Mammary epithelial cell (primary cell): ENCODE measurements around the gene HTR4.

Experiments used
- CTCF ChIP-seq, 2 donors: IDR thresholded peaks in 1 of 2; conservative IDR thresholded peaks in 1 of 2; 2 replicates each; pipeline ENCODE4 v1.5.1; 2011 to 2012; ENCODE audit warnings: inconsistent platforms in 2 of 2, low read length in 2 of 2, mild to moderate bottlenecking in 2 of 2, control low read depth in 1 of 2, low read depth in 1 of 2; ENCODE audit not compliant: insufficient read depth in 1 of 2; ENCODE audit errors: extremely low read depth in 1 of 2
- EZH2 ChIP-seq: IDR thresholded peaks from 2 replicates; pipeline ENCODE4 v1.6.1; 2012; ENCODE audit warnings: low read length, inconsistent platforms, borderline replicate concordance

- TF ChIP-seq CTCF (conservative IDR thresholded peaks at IDR 0.05 in 1 of 2, IDR thresholded peaks at IDR 0.05 in 1 of 2; ENCODE audit: extremely low read depth in 1 of 2, insufficient read depth in 1 of 2, low read depth in 1 of 2, low read length in 2 of 2) (no peak), EZH2 (no peak)
Measured at GRCh38 chr5:148626081-148626613, 28.2 kb downstream of the HTR4 start.
